Heart right ventricle (tissue), 16 donors: ENCODE data around the gene ATN1. TPM values are rescaled to one million over a fixed set of nuclear protein-coding genes. Genes with fewer than 3 reads are reported as not detected.
A peak's percentile ranks its signal among the peaks of the same experiment; 100 is the strongest.

ENCODE experiments used
- ATAC-seq, 8 donors: fragments of 200-7000 bp; cut with Tn5 transposase; one replicate each; pipeline ENCODE4 v1.9.1; 2020; ENCODE audit warnings: mild to moderate bottlenecking in 8 of 8, moderate library complexity in 8 of 8, moderate number of reproducible peaks in 1 of 8
- DNase-seq, 2 donors: peaks; one replicate each; pipeline ENCODE4 v3.0.0-alpha.2; 2020
- H3K27ac ChIP-seq, 10 donors: fragments of 200-600 bp; sonication (generic) in 2 of 10; one replicate each; pipeline versions ENCODE4 v1.5.0 to v1.8.0; 2020 to 2022; ENCODE audit warnings: mild to moderate bottlenecking in 3 of 10
- H3K27me3 ChIP-seq, 7 donors: fragments of 200-600 bp; one replicate each; pipeline ENCODE4 v1.8.0; 2021 to 2022; ENCODE audit warnings: mild to moderate bottlenecking in 2 of 7
- H3K36me3 ChIP-seq, 9 donors: fragments of 200-600 bp; sonication (generic) in 1 of 9; one replicate each; pipeline versions ENCODE4 v1.5.0 to v1.8.0; 2020 to 2022; ENCODE audit warnings: mild to moderate bottlenecking in 2 of 9
- H3K4me1 ChIP-seq, 9 donors: fragments of 200-600 bp; sonication (generic) in 1 of 9; one replicate each; pipeline versions ENCODE4 v1.5.0 to v1.8.0; 2020 to 2022; ENCODE audit warnings: mild to moderate bottlenecking in 4 of 9
- H3K4me3 ChIP-seq, 10 donors: fragments of 200-600 bp; sonication (generic) in 2 of 10; one replicate each; pipeline versions ENCODE4 v1.5.0 to v1.8.0; 2020 to 2022; ENCODE audit warnings: mild to moderate bottlenecking in 7 of 10, moderate library complexity in 2 of 10
- H3K9me3 ChIP-seq, 11 donors: fragments of 200-600 bp in 10 of 11; sonication (generic) in 2 of 11; one replicate each; pipeline versions ENCODE4 v1.5.0 to v1.8.0; 2013 to 2022; ENCODE audit warnings: mild to moderate bottlenecking in 2 of 11, control low read depth in 1 of 11, moderate library complexity in 1 of 11
- WGBS, 2 donors: extraction: QIAGEN DNeasy Blood & Tissue Kit; methylation state at CpG; one replicate each; pipeline ENCODE4 v1.1.7; 2013; ENCODE audit warnings: inconsistent platforms in 1 of 2; 5-methylcytosine and 5-hydroxymethylcytosine counted together
- intact Hi-C, 10 donors: fragments of 100-400 bp; cut with DNase I; formaldehyde crosslinking; loops; one replicate each; pipeline versions ENCODE4 v1.11.1 to v1.14.2; 2022
- polyA plus RNA-seq, 2 donors: library from polyadenylated mRNA; stranded (reverse); fragments of 200-250 nt; gene quantifications; one replicate each; pipeline ENCODE4 v1.2.3, GENCODE V29; 2013
- total RNA-seq, 10 donors: library from RNA; stranded (reverse); fragmentation: NEBNext Ultra II Directional in 3 of 10; extraction: Animal tissue kit (Norgen Biotek cat#: 25700) in 3 of 10; gene quantifications; one replicate each; pipeline versions ENCODE4 v1.2.1 to v1.2.4, GENCODE V29; 2021 to 2023
- TF ChIP-seq, protein P1 (sequence below), 9 donors: fragments of 200-600 bp; sonication (generic) in 2 of 9; IDR thresholded peaks; one replicate each; pipeline versions ENCODE4 v1.5.0 to v1.8.0; 2021 to 2022; ENCODE audit warnings: antibody characterized with exemption in 9 of 9, mild to moderate bottlenecking in 5 of 9, moderate library complexity in 1 of 9
- donor health status: Arrhythmogenic right ventricular cardiomyopathy.
- donor health status: ischemic (EF 13 %, LVEDD 7.1; RV severe dilation, severe dysfunction).
- donor health status: healthy with polysubstance abuse.
- donor health status: DM: no; HTN: yes; CAD: no.
- donor health status: DM: no; HTN: no; CAD: no.
- donor health status: ischemic (EF 25% LVEDD 6.9; RV normal size, moderate dysfunction).
- donor health status: ischemic (EF 25% LVEDD 5.7; RV mildly dilated, moderate dysfunction).
- donor health status: healthy.
- donor health status: DM: yes; HTN: yes; CAD: no.
- donor health status: Ischemic cardiomyopathy.
- donor health status: ischemic (EF 35%, LVEDD 5.7; RV mildly dilated, moderate dysfunction).
- donor health status: nonischemic (EF 11% LVEDD 7.7; RV severe dilation, severe dysfunction).
- donor health status: DM: yes; HTN: yes; CAD: no.
- donor health status: PGD.
- donor health status: ischemic (EF 29% LVEDD 5.4; RV normal size, mild dysfunction).
- donor health status: nonischemic (EF 23%, LVEDD 6.1; RV moderate dilation, normal function).

Gene ATN1
- total and polyA plus RNA-seq, 12 donors, result 48.7 to 96.7 (median 65.8) TPM

DNA sequence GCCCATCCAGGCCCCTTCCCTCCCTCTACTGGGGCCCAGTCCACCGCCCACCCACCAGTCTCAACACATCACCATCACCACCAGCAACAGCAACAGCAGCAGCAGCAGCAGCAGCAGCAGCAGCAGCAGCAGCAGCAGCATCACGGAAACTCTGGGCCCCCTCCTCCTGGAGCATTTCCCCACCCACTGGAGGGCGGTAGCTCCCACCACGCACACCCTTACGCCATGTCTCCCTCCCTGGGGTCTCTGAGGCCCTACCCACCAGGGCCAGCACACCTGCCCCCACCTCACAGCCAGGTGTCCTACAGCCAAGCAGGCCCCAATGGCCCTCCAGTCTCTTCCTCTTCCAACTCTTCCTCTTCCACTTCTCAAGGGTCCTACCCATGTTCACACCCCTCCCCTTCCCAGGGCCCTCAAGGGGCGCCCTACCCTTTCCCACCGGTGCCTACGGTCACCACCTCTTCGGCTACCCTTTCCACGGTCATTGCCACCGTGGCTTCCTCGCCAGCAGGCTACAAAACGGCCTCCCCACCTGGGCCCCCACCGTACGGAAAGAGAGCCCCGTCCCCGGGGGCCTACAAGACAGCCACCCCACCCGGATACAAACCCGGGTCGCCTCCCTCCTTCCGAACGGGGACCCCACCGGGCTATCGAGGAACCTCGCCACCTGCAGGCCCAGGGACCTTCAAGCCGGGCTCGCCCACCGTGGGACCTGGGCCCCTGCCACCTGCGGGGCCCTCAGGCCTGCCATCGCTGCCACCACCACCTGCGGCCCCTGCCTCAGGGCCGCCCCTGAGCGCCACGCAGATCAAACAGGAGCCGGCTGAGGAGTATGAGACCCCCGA lies 9.1 kb downstream of the ATN1 start:
- peaks cover 0 to 82% (median 25%) of the 10 kb centered on the region in 9 donors for H3K36me3 ChIP-seq
- ATAC-seq, result peak in 7 of 8 donors; percentile 0 to 18 (median 1)
- 32 to 38% methylated on average over 36 of the region's 36 CpGs for WGBS, 2 donors
- no peak for DNase-seq
- TF ChIP-seq, protein P1, sequence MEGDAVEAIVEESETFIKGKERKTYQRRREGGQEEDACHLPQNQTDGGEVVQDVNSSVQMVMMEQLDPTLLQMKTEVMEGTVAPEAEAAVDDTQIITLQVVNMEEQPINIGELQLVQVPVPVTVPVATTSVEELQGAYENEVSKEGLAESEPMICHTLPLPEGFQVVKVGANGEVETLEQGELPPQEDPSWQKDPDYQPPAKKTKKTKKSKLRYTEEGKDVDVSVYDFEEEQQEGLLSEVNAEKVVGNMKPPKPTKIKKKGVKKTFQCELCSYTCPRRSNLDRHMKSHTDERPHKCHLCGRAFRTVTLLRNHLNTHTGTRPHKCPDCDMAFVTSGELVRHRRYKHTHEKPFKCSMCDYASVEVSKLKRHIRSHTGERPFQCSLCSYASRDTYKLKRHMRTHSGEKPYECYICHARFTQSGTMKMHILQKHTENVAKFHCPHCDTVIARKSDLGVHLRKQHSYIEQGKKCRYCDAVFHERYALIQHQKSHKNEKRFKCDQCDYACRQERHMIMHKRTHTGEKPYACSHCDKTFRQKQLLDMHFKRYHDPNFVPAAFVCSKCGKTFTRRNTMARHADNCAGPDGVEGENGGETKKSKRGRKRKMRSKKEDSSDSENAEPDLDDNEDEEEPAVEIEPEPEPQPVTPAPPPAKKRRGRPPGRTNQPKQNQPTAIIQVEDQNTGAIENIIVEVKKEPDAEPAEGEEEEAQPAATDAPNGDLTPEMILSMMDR (IDR thresholded peaks at IDR 0.05), result peak in 1 of 9 donors; percentile 5
- peak overlapping the region; percentile 91 to 98 (median 94) for H3K27ac ChIP-seq
- no peaks in the 10 kb centered on the region for H3K27me3 ChIP-seq
- H3K9me3 ChIP-seq, result no peaks in the 10 kb centered on the region
- peak overlapping the region; percentile 58 to 96 (median 72) for H3K4me3 ChIP-seq
- peaks cover 19 to 86% (median 69%) of the 10 kb centered on the region in 9 donors for H3K4me1 ChIP-seq
- intact Hi-C loops, result loop anchor here in 1 of 10 donors (5.0 kb wide), 1 partner anchor 70 kb away; the partner anchor contains the start of gene TPI1

DNA sequence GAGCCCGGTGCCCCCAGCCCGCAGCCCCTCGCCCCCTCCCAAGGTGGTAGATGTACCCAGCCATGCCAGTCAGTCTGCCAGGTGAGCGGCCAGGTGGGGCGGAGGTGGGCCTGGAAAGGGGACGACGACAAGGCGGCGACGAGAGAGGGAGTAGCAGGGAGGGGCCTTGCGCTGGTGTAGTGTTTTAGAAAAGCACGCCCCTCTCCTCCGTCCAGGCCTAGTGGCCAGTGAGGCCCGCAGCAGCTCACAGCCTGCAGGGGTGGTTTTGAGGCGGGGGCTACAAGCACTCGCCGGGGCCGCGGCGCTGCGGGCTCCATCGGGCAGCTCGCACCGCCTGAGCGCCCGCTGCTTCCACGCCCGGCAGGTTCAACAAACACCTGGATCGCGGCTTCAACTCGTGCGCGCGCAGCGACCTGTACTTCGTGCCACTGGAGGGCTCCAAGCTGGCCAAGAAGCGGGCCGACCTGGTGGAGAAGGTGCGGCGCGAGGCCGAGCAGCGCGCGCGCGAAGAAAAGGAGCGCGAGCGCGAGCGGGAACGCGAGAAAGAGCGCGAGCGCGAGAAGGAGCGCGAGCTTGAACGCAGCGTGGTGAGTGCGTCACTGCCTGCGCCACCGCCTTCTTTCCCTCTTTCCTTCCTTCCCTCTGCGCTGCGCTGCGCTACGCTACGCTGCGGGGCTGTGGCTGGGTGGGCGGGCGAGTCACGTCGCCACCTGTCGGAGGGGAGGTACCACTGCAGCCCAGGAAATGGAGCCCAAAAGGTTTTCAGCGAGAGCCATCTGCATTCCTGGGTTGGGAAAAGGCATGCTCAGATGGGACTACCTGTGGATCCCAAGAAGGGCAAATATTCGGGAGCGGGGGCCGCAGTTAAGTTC lies 10.0 kb downstream of the ATN1 start:
- Histone ChIP-seq H3K36me3 (peaks cover 0 to 78% (median 25%) of the 10 kb centered on the region in 9 donors), H3K27me3 (no peaks in the 10 kb centered on the region), H3K9me3 (no peaks in the 10 kb centered on the region), H3K27ac (peak overlapping the region; percentile 91 to 98 (median 94)), H3K4me3 (peak overlapping the region; percentile 58 to 96 (median 72)), H3K4me1 (peaks cover 19 to 85% (median 66%) of the 10 kb centered on the region in 9 donors)
- DNase-seq, result peak; percentile 93
- 1% methylated on average over 73 to 80 of the region's 80 CpGs for whole genome bisulfite sequencing, 2 donors
- peak; percentile 86 to 93 (median 88) for ATAC-seq
- intact Hi-C loops, result loop anchor here in 1 of 10 donors (5.0 kb wide), 1 partner anchor 70 kb away; the partner anchor contains the start of gene TPI1
- TF ChIP-seq, protein P1 (IDR thresholded peaks at IDR 0.05), result peak; percentile 91 to 99 (median 97)

DNA sequence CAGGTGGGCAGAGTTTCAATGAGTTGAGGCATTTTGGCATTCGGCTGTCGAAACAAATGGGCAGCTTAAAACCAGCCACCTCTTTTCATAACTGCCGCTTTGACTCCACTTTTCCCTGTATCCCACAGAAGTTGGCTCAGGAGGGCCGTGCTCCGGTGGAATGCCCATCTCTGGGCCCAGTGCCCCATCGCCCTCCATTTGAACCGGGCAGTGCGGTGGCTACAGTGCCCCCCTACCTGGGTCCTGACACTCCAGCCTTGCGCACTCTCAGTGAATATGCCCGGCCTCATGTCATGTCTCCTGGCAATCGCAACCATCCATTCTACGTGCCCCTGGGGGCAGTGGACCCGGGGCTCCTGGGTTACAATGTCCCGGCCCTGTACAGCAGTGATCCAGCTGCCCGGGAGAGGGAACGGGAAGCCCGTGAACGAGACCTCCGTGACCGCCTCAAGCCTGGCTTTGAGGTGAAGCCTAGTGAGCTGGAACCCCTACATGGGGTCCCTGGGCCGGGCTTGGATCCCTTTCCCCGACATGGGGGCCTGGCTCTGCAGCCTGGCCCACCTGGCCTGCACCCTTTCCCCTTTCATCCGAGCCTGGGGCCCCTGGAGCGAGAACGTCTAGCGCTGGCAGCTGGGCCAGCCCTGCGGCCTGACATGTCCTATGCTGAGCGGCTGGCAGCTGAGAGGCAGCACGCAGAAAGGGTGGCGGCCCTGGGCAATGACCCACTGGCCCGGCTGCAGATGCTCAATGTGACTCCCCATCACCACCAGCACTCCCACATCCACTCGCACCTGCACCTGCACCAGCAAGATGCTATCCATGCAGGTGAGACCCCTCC lies 10.8 kb downstream of the ATN1 start:
- peaks cover 0 to 69% (median 25%) of the 10 kb centered on the region in 9 donors for H3K36me3 ChIP-seq
- TF ChIP-seq, protein P1 (IDR thresholded peaks at IDR 0.05), result peak in 1 of 9 donors; percentile 23
- peak overlapping the region in 9 of 10 donors; percentile 58 to 96 (median 72) for H3K4me3 ChIP-seq

More for the DNA sequence above, 10.8 kb downstream of the ATN1 start:
- peaks cover 15 to 81% (median 64%) of the 10 kb centered on the region in 9 donors for H3K4me1 ChIP-seq
- ATAC-seq, result peak in 2 of 8 donors; percentile 2 to 3
- H3K27ac ChIP-seq, result peak overlapping the region in 9 of 10 donors; percentile 91 to 98 (median 95)
- peak in 1 of 2 donors; percentile 27 for DNase-seq
- WGBS, 2 donors, result 78 to 80% methylated on average over 32 of the region's 32 CpGs
- H3K9me3 ChIP-seq, result no peaks in the 10 kb centered on the region
- intact Hi-C loops, result loop anchor here in 1 of 10 donors (5.0 kb wide), 1 partner anchor 71 kb away; the partner anchor contains the start of gene TPI1
- no peaks in the 10 kb centered on the region for H3K27me3 ChIP-seq
